C4-2B (cell line): ENCODE measurements around the gene WFS1.

ENCODE experiments used
- H3K27ac ChIP-seq: fragments of 450-650 bp; 2 replicates; pipeline ENCODE4 v1.5.1; 2017
- ZFX ChIP-seq: fragments of 450-650 bp; IDR thresholded peaks from 2 replicates; pipeline ENCODE4 v1.6.1; 2017
- TF ChIP-seq, protein P1 (sequence below): fragments of 450-650 bp; conservative IDR thresholded peaks from 2 replicates; pipeline ENCODE4 v1.5.1; 2017; ENCODE audit warnings: mild to moderate bottlenecking

The WFS1 gene

DNA sequence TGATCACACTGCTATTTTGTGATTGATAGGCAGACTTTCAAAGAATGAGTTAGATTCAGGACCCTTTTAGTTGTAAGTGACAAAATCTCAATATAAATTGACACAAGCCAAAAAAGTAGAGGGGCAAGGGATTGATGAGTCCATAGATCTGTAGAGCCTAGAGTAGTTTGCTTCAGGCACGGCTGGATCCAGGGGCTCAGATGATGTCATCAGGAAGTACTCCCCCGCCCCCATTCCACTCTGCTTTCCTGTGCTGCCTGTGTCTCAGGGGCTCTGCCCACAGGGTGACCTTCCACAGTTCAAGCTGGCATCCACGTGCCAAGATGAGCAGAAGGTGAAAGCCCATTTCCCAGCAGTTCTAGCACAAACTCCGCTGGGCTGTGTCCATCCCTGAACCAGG lies 13.6 kb downstream of the WFS1 start:
- TF ChIP-seq, protein P1, sequence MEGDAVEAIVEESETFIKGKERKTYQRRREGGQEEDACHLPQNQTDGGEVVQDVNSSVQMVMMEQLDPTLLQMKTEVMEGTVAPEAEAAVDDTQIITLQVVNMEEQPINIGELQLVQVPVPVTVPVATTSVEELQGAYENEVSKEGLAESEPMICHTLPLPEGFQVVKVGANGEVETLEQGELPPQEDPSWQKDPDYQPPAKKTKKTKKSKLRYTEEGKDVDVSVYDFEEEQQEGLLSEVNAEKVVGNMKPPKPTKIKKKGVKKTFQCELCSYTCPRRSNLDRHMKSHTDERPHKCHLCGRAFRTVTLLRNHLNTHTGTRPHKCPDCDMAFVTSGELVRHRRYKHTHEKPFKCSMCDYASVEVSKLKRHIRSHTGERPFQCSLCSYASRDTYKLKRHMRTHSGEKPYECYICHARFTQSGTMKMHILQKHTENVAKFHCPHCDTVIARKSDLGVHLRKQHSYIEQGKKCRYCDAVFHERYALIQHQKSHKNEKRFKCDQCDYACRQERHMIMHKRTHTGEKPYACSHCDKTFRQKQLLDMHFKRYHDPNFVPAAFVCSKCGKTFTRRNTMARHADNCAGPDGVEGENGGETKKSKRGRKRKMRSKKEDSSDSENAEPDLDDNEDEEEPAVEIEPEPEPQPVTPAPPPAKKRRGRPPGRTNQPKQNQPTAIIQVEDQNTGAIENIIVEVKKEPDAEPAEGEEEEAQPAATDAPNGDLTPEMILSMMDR, result no peak
- TF ChIP-seq ZFX, result no peak
- H3K27ac ChIP-seq, result no peak overlapping the region

DNA sequence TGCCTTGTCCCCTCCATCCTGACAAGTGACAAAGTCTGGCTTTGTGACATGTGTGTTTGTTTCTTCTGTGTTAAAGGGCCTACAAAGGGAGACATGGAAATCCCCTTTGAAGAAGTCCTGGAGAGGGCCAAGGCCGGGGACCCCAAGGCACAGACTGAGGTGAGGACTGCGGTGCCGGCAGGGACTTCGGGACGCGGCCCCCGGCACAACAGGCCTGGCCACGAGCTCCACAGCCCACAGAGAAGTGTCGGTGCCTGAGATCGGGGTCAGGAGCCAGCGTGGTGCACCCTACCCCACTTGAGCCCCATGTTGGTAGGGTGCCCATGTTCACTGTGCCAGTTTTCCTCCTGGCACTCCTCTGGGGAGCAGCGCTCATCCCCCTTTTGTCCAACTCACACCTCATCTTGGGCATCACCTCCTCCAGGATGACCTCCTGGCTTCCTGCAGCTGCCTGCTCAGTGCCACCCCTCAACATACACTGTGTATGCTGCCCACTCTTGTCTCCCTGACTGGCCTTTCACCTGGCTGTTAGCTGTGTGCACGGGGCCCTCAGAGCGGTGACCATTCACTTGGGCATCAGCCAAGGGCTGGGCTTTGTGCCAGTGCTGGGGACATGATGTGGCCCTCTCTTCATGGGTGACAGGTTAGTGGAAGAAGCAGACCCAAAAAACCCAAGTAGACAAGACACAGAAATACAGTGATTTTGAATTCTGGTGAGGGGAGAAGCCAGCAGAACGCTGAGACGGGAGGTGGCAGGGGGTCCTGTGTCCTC lies 17.6 kb downstream of the WFS1 start:
- H3K27ac ChIP-seq, result no peak overlapping the region
- TF ChIP-seq, protein P1, result no peak
- no peak for TF ChIP-seq ZFX

DNA sequence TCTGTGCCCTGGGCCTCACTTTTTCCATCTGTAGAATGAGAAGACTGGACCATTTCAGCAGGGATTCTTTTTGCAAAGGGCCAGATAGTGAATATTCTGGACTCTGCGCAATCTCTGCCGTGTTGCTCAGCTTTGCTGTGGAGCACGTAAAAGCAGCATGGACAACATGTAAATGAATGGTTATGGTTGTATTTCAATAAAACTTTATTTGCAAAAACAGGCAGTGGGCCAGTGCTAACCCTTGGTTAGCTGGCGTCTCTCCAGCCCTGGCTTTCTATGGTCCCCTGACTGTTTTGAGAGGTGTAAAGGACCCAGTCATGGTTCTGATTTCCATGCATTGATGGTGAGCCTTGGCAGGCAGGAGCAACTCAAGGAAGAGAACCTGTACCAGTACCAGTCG lies 18.7 kb downstream of the WFS1 start:
- no peak overlapping the region for H3K27ac ChIP-seq
- no peak for TF ChIP-seq ZFX
- TF ChIP-seq, protein P1, result no peak

DNA sequence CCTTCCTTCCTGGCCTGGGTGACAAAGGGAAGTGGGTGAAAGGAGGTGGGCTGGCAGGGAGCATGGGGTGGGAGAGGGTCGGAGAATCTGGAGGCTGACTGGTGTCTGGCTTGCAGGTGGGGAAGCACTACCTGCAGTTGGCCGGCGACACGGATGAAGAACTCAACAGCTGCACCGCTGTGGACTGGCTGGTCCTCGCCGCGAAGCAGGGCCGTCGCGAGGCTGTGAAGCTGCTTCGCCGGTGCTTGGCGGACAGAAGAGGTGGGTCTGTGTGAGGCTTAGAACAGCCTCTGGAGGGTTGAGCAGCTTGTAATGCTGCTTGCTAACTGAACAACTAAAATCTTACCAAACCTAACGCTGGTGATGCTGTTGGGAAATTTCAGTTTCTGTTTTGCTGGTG lies 19.2 kb downstream of the WFS1 start:
- no peak overlapping the region for H3K27ac ChIP-seq
- TF ChIP-seq ZFX, result no peak
- TF ChIP-seq, protein P1, result no peak

DNA sequence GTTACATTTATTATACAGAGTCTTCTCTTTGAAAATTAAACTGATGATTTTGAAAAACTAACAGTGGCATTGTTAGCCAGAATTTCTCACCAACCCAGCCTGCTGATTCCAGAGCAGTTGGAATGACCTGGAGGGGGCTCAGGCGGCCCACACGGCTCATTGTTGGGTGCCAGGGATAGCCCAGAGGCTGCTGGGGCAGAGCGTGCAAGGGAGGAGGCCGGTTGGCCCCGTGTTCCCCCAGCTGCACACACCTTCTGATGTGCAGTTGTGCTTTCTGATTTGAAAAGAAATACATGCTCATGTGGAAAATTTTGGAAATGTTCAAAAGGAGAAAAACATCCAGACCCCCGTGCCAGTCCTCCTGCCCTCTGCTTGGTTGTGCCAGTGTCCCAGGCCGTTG lies 20.6 kb downstream of the WFS1 start:
- H3K27ac ChIP-seq, result no peak overlapping the region
- TF ChIP-seq ZFX, result no peak
- TF ChIP-seq, protein P1, result no peak

DNA sequence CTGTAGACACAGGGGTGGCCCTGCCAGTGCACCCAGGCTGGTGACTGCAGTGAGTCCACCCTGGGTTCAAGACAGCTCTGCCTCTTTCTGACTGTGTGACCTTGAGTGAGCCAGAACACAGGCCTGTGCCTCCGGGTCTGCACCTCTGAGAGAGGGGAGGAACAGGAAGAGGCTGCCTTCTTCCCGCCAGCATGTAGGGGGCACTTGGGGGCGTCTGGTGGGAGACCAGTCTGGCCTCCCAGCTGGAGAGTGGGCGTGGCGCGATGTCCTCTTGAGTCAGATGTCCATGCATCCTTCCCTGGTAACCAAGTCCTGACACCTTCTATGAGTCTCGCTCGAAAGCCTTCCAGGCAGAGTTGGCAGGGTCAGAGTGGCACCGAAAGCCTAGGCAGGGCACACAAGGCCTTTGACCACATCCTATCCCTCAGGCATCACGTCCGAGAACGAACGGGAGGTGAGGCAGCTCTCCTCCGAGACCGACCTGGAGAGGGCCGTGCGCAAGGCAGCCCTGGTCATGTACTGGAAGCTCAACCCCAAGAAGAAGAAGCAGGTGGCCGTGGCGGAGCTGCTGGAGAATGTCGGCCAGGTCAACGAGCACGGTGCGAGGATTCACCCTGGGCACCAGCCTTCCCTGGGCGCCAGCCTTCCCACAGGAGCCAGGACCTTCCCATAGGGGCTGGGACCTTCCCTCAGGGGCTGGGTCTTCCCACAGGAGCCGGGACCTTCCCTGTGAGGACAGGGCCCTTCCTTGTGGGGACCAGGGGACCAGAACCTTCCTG lies 21.3 kb downstream of the WFS1 start:
- H3K27ac ChIP-seq, result no peak overlapping the region
- no peak for TF ChIP-seq ZFX
- TF ChIP-seq, protein P1, result no peak

DNA sequence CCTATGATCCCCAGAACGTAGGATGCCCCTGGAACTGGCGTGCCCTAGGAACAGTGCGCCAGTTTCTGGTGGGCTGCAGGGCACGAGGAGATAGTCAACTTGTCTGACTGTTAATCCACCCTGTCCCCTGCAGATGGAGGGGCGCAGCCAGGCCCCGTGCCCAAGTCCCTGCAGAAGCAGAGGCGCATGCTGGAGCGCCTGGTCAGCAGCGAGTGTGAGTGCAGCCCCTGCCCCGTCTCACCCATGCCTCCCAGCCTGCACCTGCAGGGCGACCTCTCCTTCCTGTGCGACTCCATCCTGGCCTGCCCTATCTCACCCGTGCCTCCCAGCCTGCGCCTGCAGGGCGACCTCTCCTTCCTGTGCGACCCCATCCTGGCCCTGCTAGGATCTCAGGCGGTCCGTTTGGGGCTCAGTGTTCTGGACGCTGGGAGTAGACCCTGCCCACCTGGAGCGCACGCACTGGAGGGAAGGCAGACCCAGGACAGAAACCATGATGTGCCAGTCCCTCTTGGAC lies 22.2 kb downstream of the WFS1 start:
- H3K27ac ChIP-seq, result no peak overlapping the region
- TF ChIP-seq ZFX, result no peak
- TF ChIP-seq, protein P1, result no peak
